HEK293 (cell line): ENCODE data around the gene KIAA0232.

ENCODE experiments used
- BCL6B ChIP-seq: fragments of 450-650 bp; formaldehyde crosslinking; IDR thresholded peaks from 2 replicates; pipeline ENCODE4 v1.5.1; 2017; ENCODE audit warnings: missing biosample characterization, missing genetic modification characterization
- GLI4 ChIP-seq: fragments of 450-650 bp; formaldehyde crosslinking; IDR thresholded peaks from 2 replicates; pipeline ENCODE4 v1.5.1; 2016; ENCODE audit warnings: missing biosample characterization, missing genetic modification characterization
- KLF10 ChIP-seq: fragments of 450-650 bp; IDR thresholded peaks from 2 replicates; pipeline ENCODE4 v1.5.1; 2018; ENCODE audit warnings: missing biosample characterization, mild to moderate bottlenecking, missing genetic modification characterization
- ZFP37 ChIP-seq: fragments of 450-650 bp; formaldehyde crosslinking; IDR thresholded peaks from 2 replicates; pipeline ENCODE4 v1.5.1; 2016; ENCODE audit warnings: missing biosample characterization, missing genetic modification characterization
- ZNF223 ChIP-seq: fragments of 450-650 bp; formaldehyde crosslinking; IDR thresholded peaks from 2 replicates; pipeline ENCODE4 v1.5.1; 2016; ENCODE audit warnings: missing biosample characterization, missing genetic modification characterization
- ZNF302 ChIP-seq: fragments of 450-650 bp; formaldehyde crosslinking; IDR thresholded peaks from 2 replicates; pipeline ENCODE4 v1.5.1; 2016; ENCODE audit warnings: missing biosample characterization, missing genetic modification characterization, low read depth
- ZNF37A ChIP-seq: fragments of 450-650 bp; IDR thresholded peaks from 2 replicates; pipeline ENCODE4 v1.5.1; 2018; ENCODE audit warnings: missing biosample characterization, missing genetic modification characterization
- ZNF423 ChIP-seq: fragments of 450-650 bp; formaldehyde crosslinking; IDR thresholded peaks from 2 replicates; pipeline ENCODE4 v1.5.1; 2016; ENCODE audit warnings: missing biosample characterization, missing genetic modification characterization
- ZNF626 ChIP-seq: fragments of 450-650 bp; sonication (Bioruptor Pico); formaldehyde crosslinking; IDR thresholded peaks from 2 replicates; pipeline ENCODE4 v1.5.1; 2018; ENCODE audit warnings: missing biosample characterization, missing genetic modification characterization, inconsistent platforms
- ZNF768 ChIP-seq: fragments of 450-650 bp; formaldehyde crosslinking; IDR thresholded peaks from 2 replicates; pipeline ENCODE4 v1.5.1; 2018; ENCODE audit warnings: missing biosample characterization, mild to moderate bottlenecking, missing genetic modification characterization
- TF ChIP-seq, protein P1 (sequence below): fragments of 450-650 bp; formaldehyde crosslinking; IDR thresholded peaks from 2 replicates; pipeline ENCODE4 v1.5.1; 2016; ENCODE audit warnings: missing biosample characterization, missing genetic modification characterization
- TF ChIP-seq, protein P2 (sequence below): fragments of 450-650 bp; formaldehyde crosslinking; optimal IDR thresholded peaks from 2 replicates; pipeline ENCODE3; 2016; ENCODE audit warnings: missing biosample characterization, mild to moderate bottlenecking, missing genetic modification characterization

DNA sequence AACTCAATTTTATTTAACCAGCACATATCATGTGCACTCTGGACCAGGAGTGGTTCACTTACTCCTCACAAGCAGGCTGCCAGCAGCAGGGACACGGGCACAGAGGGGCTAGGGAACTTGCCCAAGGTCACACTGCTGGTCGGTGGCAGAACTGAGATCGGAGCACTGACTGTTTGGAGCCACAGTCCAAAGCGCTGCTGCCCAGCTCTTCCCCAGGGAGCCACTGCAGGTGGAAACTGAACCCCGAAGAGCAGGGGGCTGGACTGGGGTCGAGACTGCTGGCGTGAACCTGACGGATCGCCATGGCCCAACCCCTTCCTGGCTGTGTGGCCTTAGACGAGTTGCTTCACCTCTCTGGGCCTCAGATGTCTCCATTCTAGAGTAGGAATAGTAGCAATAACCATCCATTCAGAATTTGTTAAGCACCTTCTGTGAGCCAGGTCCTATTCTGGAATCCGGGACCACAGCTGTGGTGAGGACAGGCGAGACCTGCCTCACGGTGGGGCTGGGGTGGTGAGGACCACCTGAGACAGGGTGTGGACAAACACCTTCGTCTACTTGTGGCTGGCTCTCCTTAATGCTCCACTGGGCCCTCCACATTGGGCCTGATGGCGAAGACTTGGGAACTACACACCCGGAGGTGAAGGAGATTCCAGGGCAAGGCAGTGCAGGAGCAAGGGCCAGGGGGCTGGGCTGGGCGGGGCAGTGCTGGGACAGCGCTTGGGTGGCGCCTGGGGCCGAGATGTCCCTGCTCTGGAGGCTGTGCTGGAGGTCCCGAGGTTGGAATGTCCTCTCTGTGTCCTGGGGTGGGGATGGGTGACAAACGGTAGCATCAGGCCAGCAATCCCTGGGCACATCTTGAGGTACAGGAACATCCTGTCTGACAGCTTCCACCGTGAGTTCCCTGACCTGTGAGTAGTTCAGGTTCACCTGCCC lies 32.0 kb upstream of the KIAA0232 start:
- TF ChIP-seq, protein P1, sequence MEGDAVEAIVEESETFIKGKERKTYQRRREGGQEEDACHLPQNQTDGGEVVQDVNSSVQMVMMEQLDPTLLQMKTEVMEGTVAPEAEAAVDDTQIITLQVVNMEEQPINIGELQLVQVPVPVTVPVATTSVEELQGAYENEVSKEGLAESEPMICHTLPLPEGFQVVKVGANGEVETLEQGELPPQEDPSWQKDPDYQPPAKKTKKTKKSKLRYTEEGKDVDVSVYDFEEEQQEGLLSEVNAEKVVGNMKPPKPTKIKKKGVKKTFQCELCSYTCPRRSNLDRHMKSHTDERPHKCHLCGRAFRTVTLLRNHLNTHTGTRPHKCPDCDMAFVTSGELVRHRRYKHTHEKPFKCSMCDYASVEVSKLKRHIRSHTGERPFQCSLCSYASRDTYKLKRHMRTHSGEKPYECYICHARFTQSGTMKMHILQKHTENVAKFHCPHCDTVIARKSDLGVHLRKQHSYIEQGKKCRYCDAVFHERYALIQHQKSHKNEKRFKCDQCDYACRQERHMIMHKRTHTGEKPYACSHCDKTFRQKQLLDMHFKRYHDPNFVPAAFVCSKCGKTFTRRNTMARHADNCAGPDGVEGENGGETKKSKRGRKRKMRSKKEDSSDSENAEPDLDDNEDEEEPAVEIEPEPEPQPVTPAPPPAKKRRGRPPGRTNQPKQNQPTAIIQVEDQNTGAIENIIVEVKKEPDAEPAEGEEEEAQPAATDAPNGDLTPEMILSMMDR (tag by site-specific recombination): no peak
- TF ChIP-seq ZNF37A (tag by site-specific recombination): no peak
- TF ChIP-seq BCL6B: no peak
- no peak for TF ChIP-seq GLI4 (tag by site-specific recombination)
- no peak for TF ChIP-seq ZNF302 (tag by site-specific recombination)
- no peak for TF ChIP-seq ZFP37 (tag by site-specific recombination)
- TF ChIP-seq ZNF223 (tag by site-specific recombination): no peak
- TF ChIP-seq ZNF423: no peak
- TF ChIP-seq ZNF768: no peak
- no peak for TF ChIP-seq KLF10 (tag by site-specific recombination)
- TF ChIP-seq ZNF626 (tag by site-specific recombination): no peak
- TF ChIP-seq, protein P2, sequence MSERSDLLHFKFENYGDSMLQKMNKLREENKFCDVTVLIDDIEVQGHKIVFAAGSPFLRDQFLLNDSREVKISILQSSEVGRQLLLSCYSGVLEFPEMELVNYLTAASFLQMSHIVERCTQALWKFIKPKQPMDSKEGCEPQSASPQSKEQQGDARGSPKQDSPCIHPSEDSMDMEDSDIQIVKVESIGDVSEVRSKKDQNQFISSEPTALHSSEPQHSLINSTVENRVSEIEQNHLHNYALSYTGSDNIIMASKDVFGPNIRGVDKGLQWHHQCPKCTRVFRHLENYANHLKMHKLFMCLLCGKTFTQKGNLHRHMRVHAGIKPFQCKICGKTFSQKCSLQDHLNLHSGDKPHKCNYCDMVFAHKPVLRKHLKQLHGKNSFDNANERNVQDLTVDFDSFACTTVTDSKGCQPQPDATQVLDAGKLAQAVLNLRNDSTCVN (tag by site-specific recombination): no peak
